HL-60 (cell line): ENCODE results near the gene USP21.

Experiments used
- GABPA ChIP-seq: IDR thresholded peaks from 2 replicates; pipeline ENCODE4 v1.6.1; 2012; ENCODE audit warnings: low read depth
- POLR2AphosphoS5 ChIP-seq: IDR thresholded peaks from 2 replicates; pipeline ENCODE4 v1.6.1; 2012; ENCODE audit warnings: low read depth
- SPI1 ChIP-seq: IDR thresholded peaks from 2 replicates; pipeline ENCODE4 v1.6.1; 2012; ENCODE audit warnings: low read depth, mild to moderate bottlenecking, borderline replicate concordance
- TF ChIP-seq, protein P1 (sequence below): IDR thresholded peaks from one replicate; pipeline ENCODE4 v1.5.1; 2011; ENCODE audit warnings: low read length, control low read depth, inconsistent platforms; ENCODE audit not compliant: insufficient read depth
- TF ChIP-seq, protein P2 (sequence below): IDR thresholded peaks from 2 replicates; pipeline ENCODE4 v1.6.1; 2012; ENCODE audit warnings: low read depth; ENCODE audit not compliant: insufficient replicate concordance

DNA sequence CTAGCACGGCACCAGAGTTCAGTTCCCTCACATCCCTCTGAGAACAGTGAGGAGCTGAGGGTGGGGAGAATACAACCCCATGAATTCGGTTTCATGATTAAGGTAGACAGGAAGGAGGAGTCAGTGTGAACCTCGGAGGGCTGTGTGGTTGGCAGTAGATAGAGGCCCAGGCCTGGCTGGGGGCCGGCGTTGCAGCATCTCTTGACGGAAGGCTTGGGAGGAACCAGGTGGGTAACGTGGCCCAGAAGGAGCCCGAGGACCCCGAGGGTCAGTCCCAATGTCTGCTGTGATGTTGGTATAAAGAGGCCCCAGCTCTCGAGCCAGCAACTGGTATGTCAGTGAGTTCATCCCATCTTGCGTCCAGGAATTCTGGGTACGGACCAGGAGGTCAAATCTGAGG is 12.4 kb downstream of the USP21 start:
- TF ChIP-seq, protein P1, sequence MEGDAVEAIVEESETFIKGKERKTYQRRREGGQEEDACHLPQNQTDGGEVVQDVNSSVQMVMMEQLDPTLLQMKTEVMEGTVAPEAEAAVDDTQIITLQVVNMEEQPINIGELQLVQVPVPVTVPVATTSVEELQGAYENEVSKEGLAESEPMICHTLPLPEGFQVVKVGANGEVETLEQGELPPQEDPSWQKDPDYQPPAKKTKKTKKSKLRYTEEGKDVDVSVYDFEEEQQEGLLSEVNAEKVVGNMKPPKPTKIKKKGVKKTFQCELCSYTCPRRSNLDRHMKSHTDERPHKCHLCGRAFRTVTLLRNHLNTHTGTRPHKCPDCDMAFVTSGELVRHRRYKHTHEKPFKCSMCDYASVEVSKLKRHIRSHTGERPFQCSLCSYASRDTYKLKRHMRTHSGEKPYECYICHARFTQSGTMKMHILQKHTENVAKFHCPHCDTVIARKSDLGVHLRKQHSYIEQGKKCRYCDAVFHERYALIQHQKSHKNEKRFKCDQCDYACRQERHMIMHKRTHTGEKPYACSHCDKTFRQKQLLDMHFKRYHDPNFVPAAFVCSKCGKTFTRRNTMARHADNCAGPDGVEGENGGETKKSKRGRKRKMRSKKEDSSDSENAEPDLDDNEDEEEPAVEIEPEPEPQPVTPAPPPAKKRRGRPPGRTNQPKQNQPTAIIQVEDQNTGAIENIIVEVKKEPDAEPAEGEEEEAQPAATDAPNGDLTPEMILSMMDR = no peak
- TF ChIP-seq POLR2AphosphoS5 (no peak), GABPA (no peak), SPI1 (no peak)
- TF ChIP-seq, protein P2, sequence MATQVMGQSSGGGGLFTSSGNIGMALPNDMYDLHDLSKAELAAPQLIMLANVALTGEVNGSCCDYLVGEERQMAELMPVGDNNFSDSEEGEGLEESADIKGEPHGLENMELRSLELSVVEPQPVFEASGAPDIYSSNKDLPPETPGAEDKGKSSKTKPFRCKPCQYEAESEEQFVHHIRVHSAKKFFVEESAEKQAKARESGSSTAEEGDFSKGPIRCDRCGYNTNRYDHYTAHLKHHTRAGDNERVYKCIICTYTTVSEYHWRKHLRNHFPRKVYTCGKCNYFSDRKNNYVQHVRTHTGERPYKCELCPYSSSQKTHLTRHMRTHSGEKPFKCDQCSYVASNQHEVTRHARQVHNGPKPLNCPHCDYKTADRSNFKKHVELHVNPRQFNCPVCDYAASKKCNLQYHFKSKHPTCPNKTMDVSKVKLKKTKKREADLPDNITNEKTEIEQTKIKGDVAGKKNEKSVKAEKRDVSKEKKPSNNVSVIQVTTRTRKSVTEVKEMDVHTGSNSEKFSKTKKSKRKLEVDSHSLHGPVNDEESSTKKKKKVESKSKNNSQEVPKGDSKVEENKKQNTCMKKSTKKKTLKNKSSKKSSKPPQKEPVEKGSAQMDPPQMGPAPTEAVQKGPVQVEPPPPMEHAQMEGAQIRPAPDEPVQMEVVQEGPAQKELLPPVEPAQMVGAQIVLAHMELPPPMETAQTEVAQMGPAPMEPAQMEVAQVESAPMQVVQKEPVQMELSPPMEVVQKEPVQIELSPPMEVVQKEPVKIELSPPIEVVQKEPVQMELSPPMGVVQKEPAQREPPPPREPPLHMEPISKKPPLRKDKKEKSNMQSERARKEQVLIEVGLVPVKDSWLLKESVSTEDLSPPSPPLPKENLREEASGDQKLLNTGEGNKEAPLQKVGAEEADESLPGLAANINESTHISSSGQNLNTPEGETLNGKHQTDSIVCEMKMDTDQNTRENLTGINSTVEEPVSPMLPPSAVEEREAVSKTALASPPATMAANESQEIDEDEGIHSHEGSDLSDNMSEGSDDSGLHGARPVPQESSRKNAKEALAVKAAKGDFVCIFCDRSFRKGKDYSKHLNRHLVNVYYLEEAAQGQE = no peak
